MM.1S (cell line): ENCODE results near the gene L3MBTL4.
"Not testable (repeated sequence)": the region's sequence is repeated elsewhere in the genome, so short reads cannot be mapped to it uniquely, and the experiment has no call there.

Source experiments
- DNase-seq: peaks from one replicate; pipeline ENCODE4 v3.0.0-alpha.2; 2015
- H2AFZ ChIP-seq: fragments of 300-600 bp; sonication (generic); 2 replicates; pipeline ENCODE4 v1.6.0; 2016; ENCODE audit warnings: antibody characterized with exemption, low read length
- H3F3A ChIP-seq: fragments of 300-600 bp; sonication (generic); 2 replicates; pipeline ENCODE4 v1.6.1; 2016; ENCODE audit warnings: mild to moderate bottlenecking, antibody characterized with exemption, low read length, moderate library complexity, mixed read lengths; ENCODE audit not compliant: insufficient read depth
- H3K27ac ChIP-seq: fragments of 300-600 bp; sonication (generic); 2 replicates; pipeline ENCODE4 v1.5.1; 2016; ENCODE audit warnings: mild to moderate bottlenecking, low read length
- H3K27me3 ChIP-seq: fragments of 300-600 bp; sonication (generic); replicated peaks from 2 replicates; pipeline ENCODE4 v1.6.0; 2016; ENCODE audit warnings: low read length; ENCODE audit not compliant: insufficient read depth
- H3K36me3 ChIP-seq: fragments of 300-600 bp; sonication (generic); replicated peaks from 2 replicates; pipeline ENCODE4 v1.6.1; 2016; ENCODE audit warnings: mild to moderate bottlenecking, low read length, mixed read lengths; ENCODE audit not compliant: insufficient read depth
- H3K4me1 ChIP-seq: fragments of 300-600 bp; sonication (generic); 2 replicates; pipeline ENCODE4 v1.6.1; 2016; ENCODE audit warnings: low read length, mixed read lengths
- H3K4me2 ChIP-seq: fragments of 300-600 bp; sonication (generic); 2 replicates; pipeline ENCODE4 v1.6.0; 2016; ENCODE audit warnings: low read depth, low read length
- H3K4me3 ChIP-seq: fragments of 300-600 bp; sonication (generic); 2 replicates; pipeline ENCODE4 v1.5.1; 2016; ENCODE audit warnings: low read length, mixed read lengths
- H3K79me2 ChIP-seq: fragments of 300-600 bp; sonication (generic); 2 replicates; pipeline ENCODE4 v1.6.1; 2016; ENCODE audit warnings: mixed run types, low read length, mixed read lengths
- H3K9ac ChIP-seq: fragments of 300-600 bp; sonication (generic); 2 replicates; pipeline ENCODE4 v1.6.1; 2016; ENCODE audit warnings: low read length, mixed read lengths
- H3K9me2 ChIP-seq: fragments of 300-600 bp; sonication (generic); replicated peaks from 2 replicates; pipeline ENCODE4 v1.6.1; 2016; ENCODE audit warnings: mild to moderate bottlenecking, low read length, mixed read lengths; ENCODE audit not compliant: insufficient read depth
- H3K9me3 ChIP-seq: fragments of 300-600 bp; sonication (generic); replicated peaks from 2 replicates; pipeline ENCODE4 v1.6.1; 2016; ENCODE audit warnings: mild to moderate bottlenecking, low read length, mixed read lengths; ENCODE audit not compliant: insufficient read depth
- H4K20me1 ChIP-seq: fragments of 300-600 bp; sonication (generic); 2 replicates; pipeline ENCODE4 v1.6.1; 2016; ENCODE audit warnings: mild to moderate bottlenecking, low read length, moderate library complexity, mixed read lengths; ENCODE audit not compliant: insufficient read depth
- EZH2 ChIP-seq: fragments of 300-600 bp; sonication (generic); optimal IDR thresholded peaks from 2 replicates; pipeline ENCODE3; 2017; ENCODE audit warnings: low read depth, mild to moderate bottlenecking, antibody characterized with exemption, low read length, mixed read lengths
- EZH2phosphoT487 ChIP-seq: fragments of 300-600 bp; sonication (generic); IDR thresholded peaks from 2 replicates; pipeline ENCODE4 v1.6.1; 2018; ENCODE audit warnings: antibody characterized with exemption, low read length
- TF ChIP-seq, protein P1 (sequence below): fragments of 300-600 bp; sonication (generic); IDR thresholded peaks from 2 replicates; pipeline ENCODE4 v1.5.1; 2016; ENCODE audit warnings: antibody characterized with exemption, low read length, mixed read lengths

Gene L3MBTL4

DNA sequence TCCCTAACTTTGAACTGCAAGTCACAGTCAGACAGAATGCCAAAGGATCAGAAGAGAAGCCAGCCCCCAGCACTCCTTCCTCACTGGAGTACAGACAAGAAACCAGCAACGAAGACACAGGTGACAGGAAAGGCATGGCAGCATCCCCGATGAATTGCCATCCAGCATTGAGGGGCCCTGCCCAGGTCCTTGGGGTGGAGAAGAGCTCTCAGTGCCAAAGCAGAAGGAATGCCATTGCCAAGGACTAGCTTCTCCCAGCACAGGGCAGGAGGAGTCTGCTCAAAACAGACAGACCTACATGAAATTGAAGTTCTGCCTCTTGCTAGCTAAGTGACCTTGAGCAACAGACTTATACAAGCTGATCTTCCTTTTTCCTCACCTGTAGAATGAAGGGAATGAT, 220.1 kb downstream of the L3MBTL4 start:
- Histone ChIP-seq H4K20me1 (no peaks in the 10 kb centered on the region), H3K9me3 (no peaks in the 10 kb centered on the region), H3K9ac (no peak overlapping the region), H3K4me3 (no peak overlapping the region), H2AFZ (no peak overlapping the region), H3K79me2 (no peaks in the 10 kb centered on the region), H3K36me3 (no peaks in the 10 kb centered on the region; the same call in 1 of the 2 replicates), H3K27me3 (no peaks in the 10 kb centered on the region), H3F3A (no peaks in the 10 kb centered on the region), H3K9me2 (no peaks in the 10 kb centered on the region), H3K27ac (no peak overlapping the region), H3K4me2 (no peak overlapping the region), H3K4me1 (no peaks in the 10 kb centered on the region)
- TF ChIP-seq EZH2phosphoT487: no peak
- TF ChIP-seq, protein P1, sequence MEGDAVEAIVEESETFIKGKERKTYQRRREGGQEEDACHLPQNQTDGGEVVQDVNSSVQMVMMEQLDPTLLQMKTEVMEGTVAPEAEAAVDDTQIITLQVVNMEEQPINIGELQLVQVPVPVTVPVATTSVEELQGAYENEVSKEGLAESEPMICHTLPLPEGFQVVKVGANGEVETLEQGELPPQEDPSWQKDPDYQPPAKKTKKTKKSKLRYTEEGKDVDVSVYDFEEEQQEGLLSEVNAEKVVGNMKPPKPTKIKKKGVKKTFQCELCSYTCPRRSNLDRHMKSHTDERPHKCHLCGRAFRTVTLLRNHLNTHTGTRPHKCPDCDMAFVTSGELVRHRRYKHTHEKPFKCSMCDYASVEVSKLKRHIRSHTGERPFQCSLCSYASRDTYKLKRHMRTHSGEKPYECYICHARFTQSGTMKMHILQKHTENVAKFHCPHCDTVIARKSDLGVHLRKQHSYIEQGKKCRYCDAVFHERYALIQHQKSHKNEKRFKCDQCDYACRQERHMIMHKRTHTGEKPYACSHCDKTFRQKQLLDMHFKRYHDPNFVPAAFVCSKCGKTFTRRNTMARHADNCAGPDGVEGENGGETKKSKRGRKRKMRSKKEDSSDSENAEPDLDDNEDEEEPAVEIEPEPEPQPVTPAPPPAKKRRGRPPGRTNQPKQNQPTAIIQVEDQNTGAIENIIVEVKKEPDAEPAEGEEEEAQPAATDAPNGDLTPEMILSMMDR: no peak
- TF ChIP-seq EZH2: no peak
- DNase-seq: no peak

DNA sequence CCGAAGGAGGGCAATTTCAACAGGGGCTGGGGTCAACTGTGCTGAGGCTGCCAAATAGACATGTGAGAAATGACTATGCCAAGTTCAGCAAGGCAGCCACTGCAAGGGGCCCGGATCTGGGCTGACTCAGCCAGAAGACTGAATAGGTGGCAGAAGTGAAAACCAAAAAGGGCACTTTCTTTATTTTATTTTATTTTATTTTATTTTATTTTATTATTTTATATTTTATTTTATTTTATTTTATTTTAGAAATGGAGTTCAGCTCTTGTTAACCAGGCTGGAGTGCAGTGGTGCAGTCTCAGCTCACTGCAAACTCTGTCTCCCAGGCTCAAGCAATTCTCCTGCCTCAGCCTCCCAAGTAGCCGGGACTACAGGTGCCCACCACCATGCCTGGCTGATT, 228.9 kb downstream of the L3MBTL4 start:
- not testable (repeated sequence) for H3F3A ChIP-seq, H3K9me3 ChIP-seq, H3K79me2 ChIP-seq, H3K4me3 ChIP-seq, DNase-seq, H3K9ac ChIP-seq, H3K4me2 ChIP-seq, H4K20me1 ChIP-seq, H3K36me3 ChIP-seq, H3K9me2 ChIP-seq, H2AFZ ChIP-seq, H3K4me1 ChIP-seq, H3K27ac ChIP-seq, H3K27me3 ChIP-seq

DNA sequence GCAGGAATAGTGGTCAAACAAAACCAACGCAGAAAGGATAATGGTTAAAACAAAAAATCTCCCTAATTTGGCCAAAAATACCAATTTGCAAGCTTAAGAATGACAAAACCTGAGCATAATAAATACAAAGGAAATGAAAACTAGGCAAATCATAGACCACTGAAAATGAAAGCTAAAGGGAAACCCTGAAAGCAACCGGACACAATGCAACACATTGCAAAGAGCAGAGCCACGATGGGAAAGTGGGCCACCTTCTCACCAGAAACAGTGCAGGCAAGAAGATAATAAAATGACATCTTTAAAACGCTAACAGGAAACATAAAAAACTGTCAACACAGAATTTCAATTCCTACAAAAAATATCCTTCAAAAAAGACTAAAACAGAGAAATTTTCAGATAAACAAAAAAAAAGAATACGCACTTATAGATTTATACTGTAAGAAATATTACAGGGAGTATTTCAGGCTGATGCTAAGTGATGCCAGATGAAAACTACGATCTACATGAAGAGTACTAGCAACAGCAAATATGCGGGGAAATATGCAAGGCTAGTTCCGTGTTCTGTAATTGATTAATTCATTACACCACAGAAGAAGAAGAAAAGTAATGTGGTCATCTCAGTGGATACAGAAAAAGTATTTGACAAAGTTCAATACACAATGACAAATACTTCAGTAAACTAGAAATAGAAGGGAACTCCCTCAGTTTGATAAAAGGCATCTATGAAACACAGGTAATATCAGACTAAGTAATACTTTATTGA, 239.5 kb downstream of the L3MBTL4 start:
- H4K20me1 ChIP-seq: no peaks in the 10 kb centered on the region
- H3F3A ChIP-seq: no peaks in the 10 kb centered on the region
- no peaks in the 10 kb centered on the region for H3K9me3 ChIP-seq
- H3K27ac ChIP-seq: no peak overlapping the region
- peak; percentile 33 for DNase-seq
- no peaks in the 10 kb centered on the region for H3K27me3 ChIP-seq
- no peak overlapping the region for H3K4me3 ChIP-seq
- no peaks in the 10 kb centered on the region for H3K36me3 ChIP-seq
- H3K4me2 ChIP-seq: no peak overlapping the region
- no peaks in the 10 kb centered on the region for H3K9me2 ChIP-seq
- TF ChIP-seq EZH2 (no peak), EZH2phosphoT487 (no peak)
- TF ChIP-seq, protein P1: no peak
- no peak overlapping the region for H2AFZ ChIP-seq
- no peaks in the 10 kb centered on the region for H3K79me2 ChIP-seq
- H3K4me1 ChIP-seq: no peaks in the 10 kb centered on the region
- no peak overlapping the region for H3K9ac ChIP-seq

DNA sequence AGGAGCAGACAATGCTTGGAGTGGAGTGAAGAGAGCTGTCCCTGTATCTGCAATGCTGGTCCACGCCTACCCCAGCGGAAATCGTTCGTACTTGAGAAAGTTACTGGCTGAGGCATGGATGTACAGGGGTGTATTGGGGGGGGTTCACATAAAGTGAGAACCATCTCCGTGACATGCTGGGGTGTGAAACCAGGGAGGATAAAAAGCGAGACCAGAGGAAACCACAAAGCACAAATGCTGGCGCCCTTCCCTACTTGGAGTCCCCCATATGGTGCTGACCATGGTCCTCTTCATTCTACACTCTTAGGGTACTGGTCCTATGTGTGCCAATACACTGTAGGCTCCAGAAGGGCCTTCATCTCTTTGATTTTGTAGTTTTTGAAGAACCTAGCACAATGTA, 244.1 kb downstream of the L3MBTL4 start:
- no peaks in the 10 kb centered on the region for H3F3A ChIP-seq
- no peaks in the 10 kb centered on the region for H3K4me1 ChIP-seq
- no peaks in the 10 kb centered on the region for H3K79me2 ChIP-seq
- H3K27ac ChIP-seq: no peak overlapping the region
- H3K9me2 ChIP-seq: no peaks in the 10 kb centered on the region
- no peak overlapping the region for H3K4me3 ChIP-seq
- no peak overlapping the region for H3K4me2 ChIP-seq
- no peak overlapping the region for H3K9ac ChIP-seq
- no peaks in the 10 kb centered on the region for H3K36me3 ChIP-seq
- H2AFZ ChIP-seq: no peak overlapping the region
- no peak for DNase-seq
- H4K20me1 ChIP-seq: no peaks in the 10 kb centered on the region
- no peaks in the 10 kb centered on the region for H3K27me3 ChIP-seq
- no peak for TF ChIP-seq EZH2phosphoT487
- TF ChIP-seq, protein P1: no peak
- no peak for TF ChIP-seq EZH2
- no peaks in the 10 kb centered on the region for H3K9me3 ChIP-seq
